Stimulated activated effector memory CD8-positive, alpha-beta T cell treated with anti-CD3 and anti-CD28 coated beads, Interleukin-12 subunit alpha, Interleukin-12 subunit beta, amount 100 ng/mL, for 72 hours (primary cell): ENCODE results near the gene PRR5L.

Experiments used
- ATAC-seq: fragments of 150-1000 bp; cut with Tn5 transposase; 2 replicates; pipeline ENCODE4 v1.10.0; 2021
- DNase-seq, 2 donors: peaks; one replicate each; pipeline ENCODE4 v3.0.0; 2021 to 2022; ENCODE audit warnings: low spot score in 2 of 2
- H3K27ac Mint-ChIP-seq: one replicate; pipeline ENCODE4 v1.8.0; 2022; ENCODE audit warnings: mild to moderate bottlenecking, mixed read lengths
- H3K36me3 Mint-ChIP-seq: one replicate; pipeline ENCODE4 v1.8.0; 2022; ENCODE audit warnings: mild to moderate bottlenecking, mixed read lengths
- H3K4me1 Mint-ChIP-seq: one replicate; pipeline ENCODE4 v1.8.0; 2022; ENCODE audit warnings: mixed read lengths
- H3K4me3 Mint-ChIP-seq: one replicate; pipeline ENCODE4 v1.8.0; 2022; ENCODE audit warnings: mild to moderate bottlenecking, mixed read lengths
- H3K9me3 Mint-ChIP-seq: one replicate; pipeline ENCODE4 v1.8.0; 2022; ENCODE audit warnings: mixed read lengths

Gene PRR5L

GRCh38 chr11:36333468-36333867 is 37.4 kb downstream of the PRR5L start:
- H3K4me3 Mint-ChIP-seq: no peak overlapping the region
- peaks cover 6% of the 10 kb centered on the region for H3K4me1 Mint-ChIP-seq
- no peaks in the 10 kb centered on the region for H3K9me3 Mint-ChIP-seq
- ATAC-seq (peak; percentile 63), DNase-seq (no peak)
- no peaks in the 10 kb centered on the region for H3K36me3 Mint-ChIP-seq
- no peak overlapping the region for H3K27ac Mint-ChIP-seq

GRCh38 chr11:36333897-36334296 is 37.8 kb downstream of the PRR5L start:
- ATAC-seq: no peak
- H3K36me3 Mint-ChIP-seq: no peaks in the 10 kb centered on the region
- H3K27ac Mint-ChIP-seq: no peak overlapping the region
- H3K9me3 Mint-ChIP-seq: no peaks in the 10 kb centered on the region
- H3K4me3 Mint-ChIP-seq: no peak overlapping the region
- DNase-seq: no peak
- peaks cover 6% of the 10 kb centered on the region for H3K4me1 Mint-ChIP-seq

- Mint-ChIP-seq H3K9me3 (no peaks in the 10 kb centered on the region), H3K4me1 (no peaks in the 10 kb centered on the region), H3K27ac (no peak overlapping the region), H3K4me3 (no peak overlapping the region), H3K36me3 (no peaks in the 10 kb centered on the region)
- no peak for ATAC-seq
- DNase-seq: no peak
These were observed 43.8 kb downstream of the PRR5L start for GRCh38 chr11:36339888-36340287.

- Mint-ChIP-seq H3K36me3 (no peaks in the 10 kb centered on the region), H3K4me1 (no peaks in the 10 kb centered on the region), H3K27ac (no peak overlapping the region), H3K4me3 (no peak overlapping the region), H3K9me3 (no peaks in the 10 kb centered on the region)
- ATAC-seq (no peak), DNase-seq (no peak)
These were observed 44.8 kb downstream of the PRR5L start for GRCh38 chr11:36340897-36341296.

- ATAC-seq: no peak
- H3K27ac Mint-ChIP-seq: no peak overlapping the region
- DNase-seq: no peak
- no peaks in the 10 kb centered on the region for H3K9me3 Mint-ChIP-seq
- no peak overlapping the region for H3K4me3 Mint-ChIP-seq
- H3K4me1 Mint-ChIP-seq: peaks cover 3% of the 10 kb centered on the region
- no peaks in the 10 kb centered on the region for H3K36me3 Mint-ChIP-seq
These were observed 45.8 kb downstream of the PRR5L start for GRCh38 chr11:36341915-36342314.

GRCh38 chr11:36342327-36342726 is 46.2 kb downstream of the PRR5L start:
- ATAC-seq: no peak
- Mint-ChIP-seq H3K27ac (no peak overlapping the region), H3K4me3 (no peak overlapping the region), H3K9me3 (no peaks in the 10 kb centered on the region), H3K4me1 (peaks cover 7% of the 10 kb centered on the region), H3K36me3 (no peaks in the 10 kb centered on the region)
- no peak for DNase-seq

- DNase-seq (no peak), ATAC-seq (peak; percentile 24)
- peaks cover 11% of the 10 kb centered on the region for H3K4me1 Mint-ChIP-seq
- no peak overlapping the region for H3K4me3 Mint-ChIP-seq
- no peaks in the 10 kb centered on the region for H3K9me3 Mint-ChIP-seq
- H3K36me3 Mint-ChIP-seq: no peaks in the 10 kb centered on the region
- no peak overlapping the region for H3K27ac Mint-ChIP-seq
These were observed 47.3 kb downstream of the PRR5L start for GRCh38 chr11:36343436-36343835.

- H3K27ac Mint-ChIP-seq: no peak overlapping the region
- no peak overlapping the region for H3K4me3 Mint-ChIP-seq
- no peaks in the 10 kb centered on the region for H3K9me3 Mint-ChIP-seq
- H3K36me3 Mint-ChIP-seq: no peaks in the 10 kb centered on the region
- H3K4me1 Mint-ChIP-seq: peaks cover 18% of the 10 kb centered on the region
- no peak for DNase-seq
- no peak for ATAC-seq
These were observed 49.0 kb downstream of the PRR5L start for GRCh38 chr11:36345084-36345511.

- Mint-ChIP-seq H3K4me3 (no peak overlapping the region), H3K27ac (no peak overlapping the region), H3K4me1 (peaks cover 22% of the 10 kb centered on the region), H3K36me3 (no peaks in the 10 kb centered on the region), H3K9me3 (no peaks in the 10 kb centered on the region)
- DNase-seq (no peak), ATAC-seq (no peak)
These were observed 49.5 kb downstream of the PRR5L start for GRCh38 chr11:36345535-36346141.

GRCh38 chr11:36346562-36347383 is 50.7 kb downstream of the PRR5L start:
- no peak overlapping the region for H3K27ac Mint-ChIP-seq
- peak overlapping the region; percentile 9 for H3K4me3 Mint-ChIP-seq
- ATAC-seq: peak; percentile 36
- H3K4me1 Mint-ChIP-seq: peaks cover 22% of the 10 kb centered on the region
- H3K36me3 Mint-ChIP-seq: no peaks in the 10 kb centered on the region
- no peaks in the 10 kb centered on the region for H3K9me3 Mint-ChIP-seq
- DNase-seq: no peak

GRCh38 chr11:36347384-36347906 is 51.4 kb downstream of the PRR5L start:
- peaks cover 6% of the 10 kb centered on the region for H3K36me3 Mint-ChIP-seq
- peaks cover 28% of the 10 kb centered on the region for H3K4me1 Mint-ChIP-seq
- peak overlapping the region; percentile 9 for H3K4me3 Mint-ChIP-seq
- no peaks in the 10 kb centered on the region for H3K9me3 Mint-ChIP-seq
- DNase-seq: no peak
- H3K27ac Mint-ChIP-seq: no peak overlapping the region
- ATAC-seq: peak; percentile 61

- H3K4me1 Mint-ChIP-seq: peaks cover 49% of the 10 kb centered on the region
- H3K9me3 Mint-ChIP-seq: no peaks in the 10 kb centered on the region
- H3K36me3 Mint-ChIP-seq: peaks cover 16% of the 10 kb centered on the region
- no peak overlapping the region for H3K4me3 Mint-ChIP-seq
- no peak for ATAC-seq
- no peak overlapping the region for H3K27ac Mint-ChIP-seq
- no peak for DNase-seq
These were observed 53.5 kb downstream of the PRR5L start for GRCh38 chr11:36349351-36350136.

GRCh38 chr11:36350137-36350513 is 54.0 kb downstream of the PRR5L start:
- Mint-ChIP-seq H3K36me3 (peaks cover 18% of the 10 kb centered on the region), H3K4me1 (peaks cover 55% of the 10 kb centered on the region), H3K4me3 (no peak overlapping the region), H3K27ac (no peak overlapping the region), H3K9me3 (no peaks in the 10 kb centered on the region)
- DNase-seq (no peak), ATAC-seq (no peak)

GRCh38 chr11:36352922-36353321 is 56.8 kb downstream of the PRR5L start:
- Mint-ChIP-seq H3K9me3 (no peaks in the 10 kb centered on the region), H3K27ac (peak overlapping the region; percentile 4), H3K4me3 (peak overlapping the region; percentile 38), H3K36me3 (peaks cover 18% of the 10 kb centered on the region), H3K4me1 (peaks cover 70% of the 10 kb centered on the region)
- DNase-seq: peak; percentile 18 to 63
- ATAC-seq: peak; percentile 92

- peaks cover 75% of the 10 kb centered on the region for H3K4me1 Mint-ChIP-seq
- peaks cover 18% of the 10 kb centered on the region for H3K36me3 Mint-ChIP-seq
- no peak for DNase-seq
- no peaks in the 10 kb centered on the region for H3K9me3 Mint-ChIP-seq
- peak overlapping the region; percentile 4 for H3K27ac Mint-ChIP-seq
- peak overlapping the region; percentile 38 for H3K4me3 Mint-ChIP-seq
- ATAC-seq: peak; percentile 83
These were observed 58.3 kb downstream of the PRR5L start for GRCh38 chr11:36354221-36355003.
